ENCODE measurements around the gene ENOX1. TPM values are rescaled to one million over a fixed set of nuclear protein-coding genes. Genes with fewer than 3 reads are reported as not detected.

The ENOX1 gene
- total RNA-seq, 1 donor from 2014 or later = 1.7 TPM

GRCh38 chr13:43301346-43301969 lies 485.3 kb downstream of the ENOX1 start:
- H3K27me3 Mint-ChIP-seq (ENCODE audit: unreplicated experiment) = peaks cover 3% of the 10 kb centered on the region
- no peaks in the 10 kb centered on the region for H3K36me3 Mint-ChIP-seq (ENCODE audit: low read depth, unreplicated experiment)

DNA sequence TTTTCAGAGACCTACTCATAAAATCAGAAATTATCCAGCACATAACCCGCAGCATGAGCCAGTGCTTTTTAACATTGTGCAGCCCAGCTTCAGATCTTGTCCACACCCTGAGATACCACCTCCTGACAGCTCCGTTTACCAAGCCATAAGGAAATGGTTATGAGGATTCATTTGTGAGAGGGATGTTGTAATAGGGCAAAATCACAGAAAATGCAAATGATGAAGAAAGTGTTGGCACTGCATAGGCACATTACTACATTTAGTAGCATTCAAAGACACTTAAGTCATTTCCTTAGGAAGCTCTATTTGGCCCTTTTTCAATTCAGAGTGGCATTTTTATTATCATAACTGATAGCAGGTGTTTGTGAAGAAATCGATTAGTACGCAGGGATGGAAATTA lies 485.9 kb downstream of the ENOX1 start:
- DNase-seq (ENCODE audit: low spot score) = no peak
- peaks cover 3% of the 10 kb centered on the region for H3K27me3 Mint-ChIP-seq (ENCODE audit: unreplicated experiment)
- H3K9me3 Mint-ChIP-seq (ENCODE audit: unreplicated experiment) = no peaks in the 10 kb centered on the region
- peaks cover 42% of the 10 kb centered on the region for H3K4me1 Mint-ChIP-seq (ENCODE audit: unreplicated experiment)
- no peak overlapping the region for H3K27ac Mint-ChIP-seq (ENCODE audit: unreplicated experiment)
- no peak overlapping the region for H3K4me3 Mint-ChIP-seq (ENCODE audit: unreplicated experiment)
- H3K36me3 Mint-ChIP-seq (ENCODE audit: low read depth, unreplicated experiment) = no peaks in the 10 kb centered on the region
- TF ChIP-seq CTCF (IDR thresholded peaks at IDR 0.05; ENCODE audit: unreplicated experiment) = no peak

More at GRCh38 chr13:43301346-43301969, 485.3 kb downstream of the ENOX1 start:
- peaks cover 44% of the 10 kb centered on the region for H3K4me1 Mint-ChIP-seq (ENCODE audit: unreplicated experiment)
- no peak overlapping the region for H3K27ac Mint-ChIP-seq (ENCODE audit: unreplicated experiment)
- no peak for DNase-seq (ENCODE audit: low spot score)
- TF ChIP-seq CTCF (IDR thresholded peaks at IDR 0.05; ENCODE audit: unreplicated experiment) = no peak
- no peaks in the 10 kb centered on the region for H3K9me3 Mint-ChIP-seq (ENCODE audit: unreplicated experiment)
- H3K4me3 Mint-ChIP-seq (ENCODE audit: unreplicated experiment) = no peak overlapping the region

- H3K9me3 Mint-ChIP-seq (ENCODE audit: unreplicated experiment) = no peaks in the 10 kb centered on the region
- H3K4me1 Mint-ChIP-seq (ENCODE audit: unreplicated experiment) = peaks cover 27% of the 10 kb centered on the region
- no peak for TF ChIP-seq CTCF (IDR thresholded peaks at IDR 0.05; ENCODE audit: unreplicated experiment)
- H3K4me3 Mint-ChIP-seq (ENCODE audit: unreplicated experiment) = no peak overlapping the region
- no peak for DNase-seq (ENCODE audit: low spot score)
- H3K36me3 Mint-ChIP-seq (ENCODE audit: low read depth, unreplicated experiment) = no peaks in the 10 kb centered on the region
- no peak overlapping the region for H3K27ac Mint-ChIP-seq (ENCODE audit: unreplicated experiment)
- peaks cover 3% of the 10 kb centered on the region for H3K27me3 Mint-ChIP-seq (ENCODE audit: unreplicated experiment)
These were observed 487.4 kb downstream of the ENOX1 start for GRCh38 chr13:43299374-43299773.

- H3K36me3 Mint-ChIP-seq (ENCODE audit: low read depth, unreplicated experiment) = no peaks in the 10 kb centered on the region
- peaks cover 25% of the 10 kb centered on the region for H3K4me1 Mint-ChIP-seq (ENCODE audit: unreplicated experiment)
- H3K9me3 Mint-ChIP-seq (ENCODE audit: unreplicated experiment) = no peaks in the 10 kb centered on the region
- TF ChIP-seq CTCF (IDR thresholded peaks at IDR 0.05; ENCODE audit: unreplicated experiment) = no peak
- no peak for DNase-seq (ENCODE audit: low spot score)
- no peak overlapping the region for H3K4me3 Mint-ChIP-seq (ENCODE audit: unreplicated experiment)
- H3K27me3 Mint-ChIP-seq (ENCODE audit: unreplicated experiment) = peaks cover 3% of the 10 kb centered on the region
- peak overlapping the region; percentile 55 for H3K27ac Mint-ChIP-seq (ENCODE audit: unreplicated experiment)
These were observed 488.0 kb downstream of the ENOX1 start for GRCh38 chr13:43298816-43299215.

GRCh38 chr13:43297967-43298678 lies 488.6 kb downstream of the ENOX1 start:
- Mint-ChIP-seq H3K9me3 (ENCODE audit: unreplicated experiment) (no peaks in the 10 kb centered on the region), H3K27me3 (ENCODE audit: unreplicated experiment) (peaks cover 3% of the 10 kb centered on the region), H3K4me3 (ENCODE audit: unreplicated experiment) (no peak overlapping the region), H3K36me3 (ENCODE audit: low read depth, unreplicated experiment) (no peaks in the 10 kb centered on the region), H3K27ac (ENCODE audit: unreplicated experiment) (no peak overlapping the region), H3K4me1 (ENCODE audit: unreplicated experiment) (peaks cover 24% of the 10 kb centered on the region)
- no peak for DNase-seq (ENCODE audit: low spot score)
- no peak for TF ChIP-seq CTCF (IDR thresholded peaks at IDR 0.05; ENCODE audit: unreplicated experiment)
